Measurements from ENCODE around the gene MMP21.

GRCh38 chr10:125770844-125771243, 4.8 kb downstream of the MMP21 start:
- no peak for TF ChIP-seq CTCF (conservative IDR thresholded peaks at IDR 0.05)
- no peak for TF ChIP-seq ZFX (IDR thresholded peaks at IDR 0.05)

Measured in C4-2B (cell line).